HPDE6-E6E7 (cell line): Measurements from ENCODE around the gene FXYD4.

Source experiments
- DNase-seq: peaks from one replicate; pipeline ENCODE4 v3.0.0; 2011; ENCODE audit warnings: missing footprints; ENCODE audit errors: extremely low spot score

FXYD4 gene

DNA sequence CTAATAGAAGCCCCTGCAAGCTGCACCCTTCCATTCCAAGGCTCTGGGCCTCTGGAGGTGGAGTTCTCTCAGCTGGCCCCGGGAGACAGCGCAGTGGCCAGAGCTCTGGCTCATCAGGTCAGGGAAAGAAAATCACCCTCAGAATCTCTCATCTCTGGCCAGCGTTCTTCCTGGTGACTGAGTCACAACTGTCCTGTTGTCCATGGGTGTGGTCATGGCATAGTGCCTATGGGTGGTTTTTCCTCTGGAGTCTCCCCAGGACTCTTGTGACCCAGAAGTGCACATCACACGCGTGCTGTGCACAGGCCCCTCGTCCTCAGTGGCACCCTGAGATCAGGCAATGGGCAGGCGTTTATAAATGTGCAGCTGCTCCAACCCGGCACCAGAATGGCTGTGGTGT lies 27.4 kb upstream of the FXYD4 start:
- DNase-seq, result no peak

DNA sequence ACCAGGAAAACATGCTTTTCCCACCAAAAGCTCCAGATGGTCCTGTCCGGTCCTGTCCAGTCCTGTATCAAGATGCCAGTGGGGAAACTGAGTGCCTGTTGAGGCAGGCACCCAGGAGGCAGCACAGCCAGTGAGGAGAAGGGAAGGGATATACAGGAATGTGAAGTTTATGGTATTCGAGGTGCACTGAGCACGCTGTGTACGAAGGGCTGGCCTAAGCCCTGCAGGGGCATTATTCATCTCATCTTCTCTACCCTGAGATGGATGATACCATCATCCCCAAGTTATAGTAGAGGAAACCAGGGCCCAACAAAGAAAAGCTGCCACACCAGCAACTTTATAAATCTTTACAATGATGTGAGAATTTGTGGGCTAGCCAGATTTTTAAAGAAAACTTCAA lies 23.4 kb upstream of the FXYD4 start:
- DNase-seq, result no peak

DNA sequence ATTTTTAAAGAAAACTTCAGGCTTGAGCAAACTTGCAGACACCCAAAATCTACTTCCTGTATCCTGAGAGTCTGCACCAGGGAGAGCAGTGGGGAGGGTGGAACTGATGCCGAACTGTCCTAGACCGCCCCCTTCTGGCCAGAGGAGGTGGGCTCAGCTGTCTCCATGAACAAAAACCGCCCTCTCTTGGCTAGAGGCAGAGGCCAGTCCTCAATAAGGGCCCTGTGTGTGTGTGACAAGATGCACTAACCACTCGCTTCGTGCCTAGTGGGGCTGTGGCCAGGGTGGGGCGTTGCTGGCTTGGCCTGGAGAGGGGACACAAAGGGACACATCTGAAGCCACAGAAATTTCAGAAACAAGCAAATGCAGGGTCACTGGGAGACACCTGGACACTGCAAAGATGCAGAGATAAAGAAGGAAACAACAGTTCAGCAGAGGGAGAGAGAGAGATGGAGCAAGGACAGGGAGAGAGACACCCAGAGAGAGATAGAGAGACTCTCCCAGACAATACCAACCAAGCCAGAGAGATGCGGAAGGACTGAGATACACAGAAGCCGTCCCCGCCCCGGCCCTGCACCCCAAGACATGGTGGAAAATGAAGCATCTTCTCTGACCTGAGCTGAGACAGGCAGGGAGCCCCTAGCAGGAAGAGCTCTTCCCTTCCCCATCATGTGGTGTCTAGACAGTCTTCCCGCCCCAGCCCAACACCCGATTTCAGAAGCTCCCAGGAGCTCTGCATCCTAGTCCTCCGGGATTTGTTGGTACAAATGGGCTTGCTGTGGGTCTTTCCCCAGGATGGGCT lies 22.7 kb upstream of the FXYD4 start:
- peak; percentile 84 for DNase-seq

- DNase-seq, result no peak
Measured at GRCh38 chr10:43350156-43350555, 21.3 kb upstream of the FXYD4 start.

- DNase-seq, result no peak
Measured at GRCh38 chr10:43350686-43351085, 20.8 kb upstream of the FXYD4 start.

GRCh38 chr10:43351301-43351700 lies 20.1 kb upstream of the FXYD4 start:
- DNase-seq, result no peak

- DNase-seq, result no peak
Measured at GRCh38 chr10:43352951-43353350, 18.5 kb upstream of the FXYD4 start.

GRCh38 chr10:43353495-43354329 lies 17.7 kb upstream of the FXYD4 start:
- no peak for DNase-seq

DNA sequence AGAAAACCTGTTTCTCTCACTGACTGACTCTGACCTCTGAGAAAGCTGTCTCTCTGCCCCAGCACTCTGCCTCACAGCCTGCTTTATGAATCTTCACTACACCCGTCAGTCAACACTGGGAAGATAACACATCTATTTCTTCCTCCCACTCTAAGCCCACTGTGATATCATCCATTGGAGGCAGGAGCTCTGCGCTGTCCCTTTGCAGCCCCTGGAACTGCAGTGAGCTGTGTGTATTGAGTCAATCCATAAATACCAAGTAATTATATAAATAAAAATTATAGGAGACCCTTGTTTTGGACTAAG lies 17.2 kb upstream of the FXYD4 start:
- DNase-seq, result no peak

DNA sequence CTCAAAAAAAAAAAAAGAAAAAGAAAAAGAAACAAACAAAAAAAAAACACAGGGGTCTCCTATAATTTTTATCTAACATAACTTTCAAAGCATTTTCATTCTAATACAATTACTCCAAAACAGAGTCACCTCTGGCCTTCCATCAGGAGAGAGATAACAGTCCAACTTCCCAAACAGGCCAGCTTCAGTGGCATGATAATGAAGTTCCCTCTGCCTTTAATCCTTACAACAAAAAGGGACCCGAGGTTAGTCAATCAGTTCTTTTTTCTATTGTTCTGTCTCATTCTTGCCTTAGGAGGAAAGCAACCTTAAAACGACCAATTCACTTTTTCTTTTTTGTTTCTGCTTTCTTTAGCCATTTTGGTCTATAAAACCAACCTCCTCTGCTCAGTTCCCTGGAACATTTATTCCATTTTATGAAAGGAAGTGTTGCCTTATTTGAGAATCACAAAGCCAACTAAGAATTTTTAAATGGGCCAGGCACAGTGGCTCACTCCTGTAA lies 16.5 kb upstream of the FXYD4 start:
- DNase-seq, result no peak

DNA sequence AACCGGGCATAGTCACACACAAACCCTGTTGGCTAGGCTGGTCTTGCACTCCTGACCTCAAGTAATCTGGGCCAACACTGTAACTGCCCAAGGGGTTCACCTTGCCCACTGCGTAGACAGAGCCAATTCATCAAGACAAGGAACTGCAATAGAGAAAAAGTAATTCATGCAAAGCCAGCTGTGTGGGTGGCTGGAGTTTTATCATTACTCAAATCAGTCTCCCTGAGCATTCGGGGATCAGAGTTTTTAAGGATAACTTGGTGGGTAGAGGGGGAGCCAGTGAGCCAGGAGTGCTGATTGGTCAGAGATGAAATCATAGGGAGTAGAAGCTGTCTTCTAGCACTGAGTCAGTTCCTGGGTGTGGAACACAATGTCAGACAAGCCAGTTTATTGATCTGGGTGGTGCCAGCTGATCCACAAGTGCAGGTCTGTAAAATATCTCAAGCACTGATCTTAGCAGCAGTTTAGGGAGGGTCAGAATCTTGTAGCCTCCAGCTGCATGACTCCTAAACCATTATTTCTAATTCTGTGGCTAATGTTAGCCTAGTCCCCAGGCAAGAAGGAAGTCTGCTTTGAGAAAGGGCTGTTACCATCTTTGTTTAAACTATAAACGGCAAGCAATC lies 15.6 kb upstream of the FXYD4 start:
- DNase-seq, result no peak

DNA sequence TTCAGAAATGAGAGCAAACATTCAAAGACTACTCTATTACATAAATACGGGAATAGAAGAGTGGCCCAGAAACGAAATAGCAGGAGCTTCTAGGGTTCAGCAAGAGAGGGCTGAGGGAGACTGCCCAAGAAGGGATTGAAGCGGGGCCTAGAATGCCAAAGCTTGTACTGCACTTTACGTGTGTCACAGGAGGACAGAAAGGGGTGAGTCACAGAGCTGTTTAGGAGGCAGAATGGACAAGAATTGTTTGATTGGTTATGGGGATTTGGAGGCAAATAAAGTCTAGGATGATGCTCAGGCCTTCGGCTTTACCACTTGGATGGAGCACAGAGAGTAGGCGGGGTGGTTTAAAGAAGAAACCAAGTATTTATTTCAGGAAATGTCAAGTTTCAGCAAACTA lies 11.3 kb upstream of the FXYD4 start:
- DNase-seq, result no peak

DNA sequence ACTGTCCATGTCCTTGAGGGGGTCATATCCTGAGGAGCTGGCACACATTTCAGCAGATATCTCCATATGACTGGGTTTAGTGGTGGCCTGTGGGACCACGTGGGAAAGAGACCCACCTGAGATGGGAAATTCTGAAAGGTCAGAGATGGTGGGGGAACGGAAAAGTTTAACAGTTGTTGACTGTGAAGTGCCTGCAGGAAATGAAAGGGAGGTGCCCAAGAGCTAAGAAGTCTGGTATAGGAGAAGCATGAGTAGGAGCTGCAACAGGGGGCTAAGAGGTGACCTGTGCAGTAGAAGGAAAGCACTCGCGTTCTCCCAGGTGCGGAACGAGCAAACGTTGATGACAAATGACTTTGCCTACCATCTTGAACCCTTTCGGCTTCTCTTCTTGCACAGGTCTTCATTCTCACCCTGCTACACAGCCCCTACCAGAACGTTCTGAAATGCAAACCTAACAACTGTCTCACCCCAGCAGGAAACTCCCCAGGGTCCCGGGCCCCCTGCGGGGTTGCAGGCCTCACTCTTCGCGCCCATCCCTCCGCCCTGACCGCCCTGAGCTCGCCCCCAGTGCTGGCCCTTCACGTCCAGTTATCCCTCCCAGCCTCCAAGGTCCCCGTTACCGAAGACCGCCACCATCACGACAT lies 9.8 kb upstream of the FXYD4 start:
- DNase-seq, result no peak

- peak; percentile 96 for DNase-seq
Measured at GRCh38 chr10:43362191-43362839, 9.1 kb upstream of the FXYD4 start.

DNA sequence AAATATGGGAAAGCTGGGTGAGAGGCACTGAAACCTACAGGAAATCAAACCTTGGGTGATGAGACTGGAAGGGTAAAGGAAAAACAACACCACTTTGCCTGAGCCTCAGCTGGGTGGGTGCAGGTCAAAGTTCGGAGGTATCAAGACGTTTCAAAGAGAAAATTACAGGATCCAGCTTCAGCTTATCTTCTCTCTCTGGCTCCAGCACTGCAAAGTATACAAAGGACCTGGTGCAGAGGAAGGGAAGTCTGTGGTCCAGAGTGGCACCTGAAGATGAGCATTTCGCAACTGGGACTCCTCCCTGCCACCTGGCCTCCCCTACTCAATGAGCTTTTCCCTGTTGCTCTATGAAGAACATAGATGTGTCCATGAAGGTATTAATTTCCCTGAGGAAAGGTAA lies 6.4 kb upstream of the FXYD4 start:
- DNase-seq, result no peak

GRCh38 chr10:43369921-43370320 lies 1.5 kb upstream of the FXYD4 start:
- no peak for DNase-seq

DNA sequence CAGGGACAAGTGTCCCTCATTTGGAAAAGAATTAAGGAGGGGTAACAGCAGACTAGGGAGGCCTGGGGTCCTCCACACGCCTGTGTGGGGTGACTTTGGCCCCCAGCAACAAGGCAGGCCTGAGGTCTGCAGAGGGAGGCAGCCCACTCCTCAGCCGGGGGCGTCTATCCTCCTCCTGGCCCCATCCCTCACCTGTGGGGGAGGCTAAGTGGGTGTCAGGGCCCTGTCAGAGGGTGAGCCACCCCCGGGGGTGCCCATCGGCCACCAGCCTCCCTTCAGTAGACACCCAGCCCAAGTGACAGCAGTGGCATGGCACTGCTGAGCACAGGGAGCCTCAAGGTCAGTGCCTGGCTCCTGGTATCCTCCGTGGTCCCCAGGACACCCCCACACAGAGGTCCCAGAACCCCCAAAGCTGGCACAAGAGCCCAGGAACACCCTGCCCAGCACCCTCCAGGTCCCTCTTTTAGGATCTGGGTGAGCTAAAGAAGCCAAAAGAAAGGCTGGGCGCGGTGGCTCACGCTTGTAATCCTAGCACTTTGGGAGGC lies 693 bp upstream of the FXYD4 start:
- DNase-seq, result no peak

GRCh38 chr10:43372765-43373361 lies 1.4 kb downstream of the FXYD4 start:
- no peak for DNase-seq

DNA sequence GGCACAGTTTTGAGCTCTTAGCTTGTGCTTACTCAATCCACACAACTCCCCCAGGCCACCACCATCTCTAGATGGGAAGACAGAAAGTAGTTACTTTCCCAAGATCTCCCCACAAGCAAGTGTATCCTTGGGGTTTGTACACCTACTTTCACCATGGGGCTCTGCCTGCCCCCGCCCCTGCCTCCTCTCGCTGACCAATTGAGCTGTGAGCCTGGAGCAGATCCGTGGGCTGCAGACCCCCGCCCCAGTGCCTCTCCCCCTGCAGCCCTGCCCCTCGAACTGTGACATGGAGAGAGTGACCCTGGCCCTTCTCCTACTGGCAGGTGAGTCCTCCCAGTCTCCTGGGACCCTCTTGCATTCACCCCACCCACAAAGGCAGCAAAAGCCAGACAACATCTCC lies 2.0 kb downstream of the FXYD4 start:
- DNase-seq, result no peak

DNA sequence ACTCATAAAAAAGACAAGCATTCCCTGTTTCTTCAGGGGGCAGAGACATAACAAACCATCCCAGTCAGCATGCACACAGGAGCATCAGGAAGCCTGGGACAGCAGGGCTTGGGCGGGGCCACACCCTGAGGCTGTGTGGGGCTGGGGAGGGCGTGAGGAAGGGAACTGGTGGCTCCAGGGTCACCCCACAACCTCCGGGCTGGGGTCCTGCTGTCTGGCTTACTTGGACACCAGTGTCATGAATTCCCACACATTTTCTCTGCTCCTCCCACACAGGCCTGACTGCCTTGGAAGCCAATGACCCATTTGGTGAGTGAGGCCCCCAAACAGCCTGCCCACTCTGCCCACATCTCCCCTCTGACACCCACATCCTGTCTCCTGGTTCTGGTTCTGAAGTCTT lies 2.8 kb downstream of the FXYD4 start:
- DNase-seq, result no peak

DNA sequence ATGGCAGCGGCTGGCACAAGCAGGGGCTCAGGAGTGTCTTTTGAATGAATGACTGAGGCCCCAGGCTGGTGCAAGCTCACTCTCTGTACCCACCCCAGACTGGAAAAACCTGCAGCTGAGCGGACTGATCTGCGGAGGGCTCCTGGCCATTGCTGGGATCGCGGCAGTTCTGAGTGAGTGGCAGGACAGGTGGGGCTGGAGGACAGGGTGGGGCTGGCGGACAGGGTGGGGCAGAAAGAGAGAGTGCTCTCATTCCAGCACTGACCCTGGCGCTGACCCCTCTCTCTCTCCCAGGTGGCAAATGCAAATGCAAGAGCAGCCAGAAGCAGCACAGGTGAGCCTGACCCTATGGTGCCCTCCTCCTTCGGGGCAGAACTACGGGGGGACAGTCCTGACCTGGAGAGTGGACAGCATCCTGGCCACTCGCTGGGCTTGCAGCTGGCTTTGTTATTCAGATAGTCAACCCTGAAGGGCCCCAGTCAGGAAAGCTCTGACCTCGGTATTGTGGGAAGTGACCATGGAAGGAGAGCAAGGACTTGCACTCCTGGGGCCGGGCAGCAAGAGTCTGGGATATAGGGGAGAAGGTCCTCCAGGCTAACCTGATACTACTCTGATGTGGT lies 4.1 kb downstream of the FXYD4 start:
- no peak for DNase-seq
